ENCODE results near the gene NHLRC4. TPM values are rescaled to one million over a fixed set of nuclear protein-coding genes. Genes with fewer than 3 reads are reported as not detected.

Gene NHLRC4
- total and polyA plus RNA-seq, 2 of the 4 experiments (the other 2 are of a cell fraction), result 0.72 to 0.84 TPM

- Histone ChIP-seq H3K18ac (ENCODE audit: low read depth, low read length) (peak overlapping the region; percentile 40; the same call in 1 of the 2 replicates), H2AFZ (replicated peaks; ENCODE audit: low read length, poor library complexity) (peak overlapping the region; percentile 85), H3K4me1 (ENCODE audit: control insufficient read depth, insufficient read depth, low read length) (peaks cover 21% of the 10 kb centered on the region), H2BK15ac (ENCODE audit: low read depth, low read length) (no peak overlapping the region; the same call in 2 of the 3 replicates), H2BK120ac (ENCODE audit: low read depth, low read length) (peak overlapping the region; percentile 37), H3K4me3 (ENCODE audit: insufficient read depth, low read depth, low read length) (peak overlapping the region; percentile 89), H3K79me1 (ENCODE audit: low read depth in 1 of 2, low read length in 2 of 2) (peaks cover 8 to 59% of the 10 kb centered on the region in 2 experiments; a peak in 2 of 4 replicates), H3K9me1 (ENCODE audit: insufficient read depth, low read length) (no peaks in the 10 kb centered on the region; the same call in 1 of the 2 replicates), H4K20me1 (ENCODE audit: insufficient read depth, low read length) (peaks cover 75% of the 10 kb centered on the region), H4K91ac (ENCODE audit: insufficient read depth, low read depth, low read length) (peak overlapping the region; percentile 88), H3K27me3 (ENCODE audit: control insufficient read depth, insufficient read depth, low read length) (no peaks in the 10 kb centered on the region), H3K4ac (ENCODE audit: low read depth, low read length) (peak overlapping the region; percentile 52), H3K36me3 (ENCODE audit: control insufficient read depth, insufficient read depth, low read length) (peaks cover 8% of the 10 kb centered on the region; the same call in 1 of the 2 replicates), H3K56ac (ENCODE audit: extremely low read depth, insufficient read depth, low read length) (peak overlapping the region; percentile 61), H2AK5ac (ENCODE audit: low read depth, low read length) (peak overlapping the region; percentile 79), H4K5ac (ENCODE audit: low read depth, low read length) (peak overlapping the region; percentile 69), H2BK5ac (ENCODE audit: low read depth, low read length, poor library complexity, severe bottlenecking) (peak overlapping the region; percentile 88), H3K9me3 (ENCODE audit: control insufficient read depth, insufficient read depth, low read length) (no peaks in the 10 kb centered on the region), H3K27ac (ENCODE audit: insufficient read depth, low read length) (peak overlapping the region; percentile 92), H2BK20ac (ENCODE audit: low read depth, low read length) (no peak overlapping the region), H4K8ac (ENCODE audit: low read depth in 2 of 2, low read length in 2 of 2) (peak overlapping the region; percentile 55 to 76; a peak in 3 of 4 replicates), H2AK9ac (replicated peaks; ENCODE audit: low read depth, low read length, poor library complexity) (peak overlapping the region; percentile 100), H3K9ac (ENCODE audit: low read depth, low read length) (peak overlapping the region; percentile 68), H3K4me2 (ENCODE audit: low read depth, low read length) (peak overlapping the region; percentile 96), H3K14ac (replicated peaks; ENCODE audit: low read depth, low read length) (peak overlapping the region; percentile 94), H3K23ac (ENCODE audit: low read depth, low read length) (peak overlapping the region; percentile 43)
- 2% methylated on average over 27 of the region's 55 CpGs; no CpG with 5 or more reads in 1 of the 2 experiments for WGBS, 2 experiments (ENCODE audit: extremely low coverage in 2 of 2, insufficient read length in 1 of 2)
- intact Hi-C loops (cut with micrococcal nuclease), result loop anchor here (5.0 kb wide), 2 partner anchors 109 to 126 kb away; partner anchors contain the start of genes DECR2 and METTL26
- TF ChIP-seq FOS (IDR thresholded peaks at IDR 0.05; ENCODE audit: low read depth, low read length), result peak; percentile 24; the same call in 1 of the 2 replicates
- no peak for TF ChIP-seq MAFK (IDR thresholded peaks at IDR 0.05; ENCODE audit: low read depth, low read length)
- TF ChIP-seq MXI1 (IDR thresholded peaks at IDR 0.05; ENCODE audit: borderline replicate concordance, low read depth, low read length), result peak; percentile 8; the same call in 1 of the 2 replicates
- TF ChIP-seq RAD21 (IDR thresholded peaks at IDR 0.05; ENCODE audit: low read length), result no peak
- no peak for TF ChIP-seq BHLHE40 (IDR thresholded peaks at IDR 0.05; ENCODE audit: low read depth, low read length)
- TF ChIP-seq CEBPB (IDR thresholded peaks at IDR 0.05; ENCODE audit: low read depth, low read length), result no peak
- peak; percentile 29; the same call in 1 of the 2 replicates for TF ChIP-seq CHD1 (IDR thresholded peaks at IDR 0.05; ENCODE audit: low read depth, low read length)
- TF ChIP-seq CTCF (conservative IDR thresholded peaks at IDR 0.05; ENCODE audit: low read depth, low read length), result no peak
- TF ChIP-seq USF2 (IDR thresholded peaks at IDR 0.05; ENCODE audit: low read depth, low read length), result no peak
- peak; percentile 78 for TF ChIP-seq POLR2A (IDR thresholded peaks at IDR 0.05; ENCODE audit: low read depth, low read length)
- POLR2A ChIA-PET (ENCODE audit: unreplicated experiment), result no interaction called here
- DNase-seq, result peak; percentile 61
- in situ Hi-C loops (cut with MboI; ENCODE audit: low sequenced_read_pairs), result no loop called here
- ATAC-seq (ENCODE audit: low read depth), result peak; percentile 10
- BruUV-seq (replicated peaks), result no TSS peak
- dilution Hi-C loops (cut with HindIII; ENCODE audit: low sequenced_read_pairs, unreplicated experiment), result no loop called here
- CTCF ChIA-PET, result no interaction called here
Observed at GRCh38 chr16:528111-529011, 38.4 kb upstream of the NHLRC4 start.
